KG1 (cell line): ENCODE measurements around the gene TNFRSF18.

ENCODE experiments used
- DNase-seq: peaks from one replicate; lab custom pipeline; 2025; lab: John Stamatoyannopoulos, UW

TNFRSF18 gene

DNA sequence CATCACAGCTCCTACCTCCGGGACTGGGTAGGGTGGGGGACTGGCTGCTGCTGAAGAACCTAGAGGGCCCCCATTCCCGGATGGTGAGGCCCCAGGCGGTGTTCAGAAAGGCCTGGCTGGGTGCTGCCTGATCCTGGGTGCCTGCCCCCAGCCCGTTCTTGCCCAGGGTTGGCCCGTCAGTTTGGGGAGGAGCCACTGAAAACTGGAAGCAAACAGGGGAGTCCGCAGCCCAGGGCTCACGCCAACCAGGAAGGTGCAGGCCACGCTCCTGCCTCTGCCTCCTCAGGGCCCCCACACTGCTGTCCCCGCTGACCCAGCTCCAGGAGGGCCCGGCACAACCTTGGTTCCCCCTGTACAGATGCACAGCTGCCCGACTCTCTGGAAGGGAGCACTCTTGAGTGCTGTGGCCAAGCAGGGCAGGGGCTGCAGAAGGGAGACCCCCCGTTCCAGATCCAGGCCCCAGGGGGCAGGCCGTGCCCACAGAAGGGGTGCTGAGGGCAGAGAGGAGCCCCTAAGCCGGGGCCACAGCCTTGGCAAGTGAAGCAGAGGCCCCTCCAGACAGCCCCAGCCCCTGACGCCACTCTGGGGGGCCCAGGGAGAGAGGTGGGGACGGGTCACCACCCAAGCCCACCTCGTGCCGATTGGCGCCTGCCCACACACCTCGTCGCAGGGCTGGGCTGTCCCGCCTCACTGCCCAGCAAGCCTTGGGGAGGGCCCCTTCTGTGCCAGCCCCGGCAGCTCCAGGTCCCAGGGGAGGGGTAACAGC lies 34.6 kb upstream of the TNFRSF18 start:
- no peak for DNase-seq

DNA sequence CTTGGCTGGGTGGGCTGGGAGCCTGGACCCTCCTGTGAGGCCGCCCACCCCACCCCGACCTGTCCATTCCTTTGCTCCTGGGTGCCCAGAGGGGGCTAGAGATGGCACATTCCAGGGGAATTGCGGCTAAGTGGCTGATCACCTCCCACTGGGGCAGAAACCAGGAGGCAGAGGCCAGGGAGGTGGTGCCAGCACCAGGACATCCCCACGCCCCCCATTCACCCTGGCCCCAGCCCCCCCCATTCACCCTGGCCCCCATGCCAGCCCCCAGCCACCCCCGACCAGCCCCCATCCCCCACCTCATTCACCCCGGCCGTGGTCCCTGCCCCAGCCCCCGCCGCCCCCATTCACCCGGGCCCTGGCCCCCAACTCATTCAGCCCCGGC lies 33.9 kb upstream of the TNFRSF18 start:
- no peak for DNase-seq

GRCh38 chr1:1239614-1240347 lies 33.4 kb upstream of the TNFRSF18 start:
- no peak for DNase-seq

GRCh38 chr1:1239227-1239613 lies 32.8 kb upstream of the TNFRSF18 start:
- no peak for DNase-seq

DNA sequence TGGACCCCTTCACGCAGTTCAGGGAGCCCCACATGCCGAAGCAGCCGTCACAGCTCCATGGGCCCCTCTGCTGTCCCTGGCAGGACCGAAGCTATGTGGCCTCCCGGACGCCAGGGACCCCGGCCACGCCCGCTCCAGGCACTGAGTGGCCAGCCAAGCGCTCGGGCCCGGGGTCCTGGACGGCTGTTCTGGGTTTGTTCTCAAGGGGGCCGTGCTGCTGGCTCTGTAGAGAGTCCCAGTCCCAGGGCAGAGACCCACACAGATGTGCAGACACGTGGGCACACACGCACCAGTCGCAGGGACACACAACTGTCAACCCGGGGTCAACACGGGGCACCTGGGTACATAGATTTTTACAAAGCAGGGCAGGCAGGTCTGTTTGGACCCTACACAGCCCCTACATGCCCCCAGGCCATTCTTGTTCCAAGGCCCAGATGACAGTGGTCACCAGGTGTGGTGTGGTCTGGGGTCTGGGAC lies 32.3 kb upstream of the TNFRSF18 start:
- no peak for DNase-seq

GRCh38 chr1:1237874-1238701 lies 31.7 kb upstream of the TNFRSF18 start:
- DNase-seq = no peak

DNA sequence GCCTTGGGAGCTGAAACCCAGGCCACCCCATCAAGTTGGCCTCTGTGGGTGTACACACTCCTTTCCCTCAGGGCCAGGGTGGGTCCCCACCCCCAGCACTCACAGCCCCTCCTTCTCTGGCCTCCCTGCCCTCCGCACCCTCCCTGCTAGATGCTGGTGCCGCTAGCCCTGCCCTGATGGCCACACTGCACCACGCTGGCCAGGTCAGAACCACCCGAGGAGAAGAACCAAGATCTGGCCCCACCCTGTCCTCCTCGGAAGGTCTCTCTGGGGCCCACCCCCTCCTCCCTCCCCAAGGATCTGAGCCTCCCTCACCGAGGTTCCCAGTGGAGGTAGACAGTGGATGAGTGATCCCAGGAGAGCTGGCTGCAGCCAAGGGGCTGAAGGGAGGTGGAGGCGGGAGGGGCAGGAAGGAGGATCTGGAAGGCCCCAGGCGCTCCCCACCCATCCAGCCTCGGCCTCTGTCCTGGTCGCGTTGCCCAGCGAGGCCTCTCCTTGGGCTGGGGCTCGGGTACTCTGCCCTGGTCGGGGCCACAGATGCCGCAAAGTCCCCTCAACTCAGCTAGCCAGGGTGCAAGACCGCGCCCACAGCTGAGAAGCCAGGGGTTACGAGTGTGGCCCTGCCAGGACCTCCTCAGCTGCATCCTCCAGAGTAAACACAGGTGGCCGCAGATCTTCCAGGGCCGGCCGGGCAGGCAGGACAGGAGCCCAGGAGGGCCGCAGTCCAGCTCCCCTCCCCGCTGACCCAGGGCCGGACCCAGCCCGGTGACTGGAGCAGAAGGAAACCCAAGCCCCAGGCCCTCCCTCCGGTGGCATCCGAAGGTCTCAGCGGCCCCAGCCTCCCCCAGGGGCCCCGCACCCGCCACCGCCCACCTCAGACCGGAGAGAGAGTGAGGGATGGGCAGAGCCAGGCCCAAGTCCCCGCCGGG lies 30.8 kb upstream of the TNFRSF18 start:
- no peak for DNase-seq

- DNase-seq = no peak
Measured at GRCh38 chr1:1236176-1236763, 29.9 kb upstream of the TNFRSF18 start.

DNA sequence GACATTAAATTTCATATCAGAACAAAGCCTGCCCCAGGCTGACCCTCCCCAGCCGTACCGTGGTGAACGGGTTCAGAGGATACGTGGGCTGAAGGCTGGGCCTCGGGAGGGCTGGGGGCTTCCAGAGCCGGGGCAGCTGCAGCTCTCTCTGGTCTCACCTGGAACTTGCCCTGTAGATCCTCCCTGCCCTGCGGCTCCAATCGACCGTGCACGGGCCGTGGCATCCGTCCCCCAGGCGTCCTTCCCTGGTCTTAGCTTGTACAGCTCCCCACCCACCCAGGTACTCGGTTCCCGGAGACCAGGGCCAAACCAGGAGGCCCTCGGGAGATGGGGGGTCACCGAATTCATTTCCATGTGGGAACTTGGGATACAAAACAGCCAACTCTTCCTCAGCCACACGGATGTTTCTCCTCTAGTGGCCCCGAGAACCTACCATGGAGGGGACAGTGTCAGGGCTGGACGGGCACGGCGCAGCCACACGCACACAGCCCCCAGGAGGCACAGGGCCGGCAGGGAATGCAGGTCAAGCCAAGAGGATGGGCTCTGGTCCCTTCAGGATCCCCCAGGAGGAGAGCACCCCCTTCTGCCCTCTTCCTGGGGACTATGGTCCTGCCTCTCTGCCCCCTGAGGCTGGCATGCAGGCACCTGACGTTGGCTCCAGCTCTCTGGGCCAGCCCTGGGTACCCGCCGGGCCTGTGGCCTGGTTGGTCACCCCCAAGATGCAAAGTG lies 28.8 kb upstream of the TNFRSF18 start:
- DNase-seq = no peak

DNA sequence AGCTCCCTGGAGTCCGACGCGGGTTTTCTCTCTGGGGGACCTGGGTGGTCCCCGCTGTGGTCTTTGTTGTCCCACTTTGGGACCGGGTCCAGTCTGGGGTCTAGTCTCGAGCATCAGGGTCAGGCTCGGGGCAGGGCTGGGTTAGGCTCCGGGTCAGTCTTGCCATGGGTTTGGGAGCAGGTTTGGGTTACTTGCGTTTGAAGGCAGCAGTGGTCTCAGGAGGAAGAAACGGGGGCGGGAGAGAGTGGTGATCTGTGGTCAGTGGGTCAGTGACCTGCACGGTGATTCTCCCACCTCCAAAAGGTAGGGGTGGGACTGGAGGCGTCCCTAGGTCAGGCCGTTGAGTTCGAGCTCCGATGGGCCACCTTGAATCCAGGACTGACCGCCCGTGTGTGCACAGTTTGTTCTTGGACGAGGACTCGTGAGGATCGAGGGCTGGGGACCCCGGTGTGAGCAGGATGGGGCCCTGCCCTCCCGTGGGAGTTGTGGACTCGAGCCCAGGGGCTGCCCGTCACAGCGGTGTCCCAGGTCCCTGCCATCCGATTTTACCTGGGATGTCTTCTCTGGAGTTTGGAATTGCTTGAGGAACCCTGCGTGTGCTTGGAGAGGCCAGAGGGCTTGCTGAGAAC lies 27.9 kb upstream of the TNFRSF18 start:
- no peak for DNase-seq

DNA sequence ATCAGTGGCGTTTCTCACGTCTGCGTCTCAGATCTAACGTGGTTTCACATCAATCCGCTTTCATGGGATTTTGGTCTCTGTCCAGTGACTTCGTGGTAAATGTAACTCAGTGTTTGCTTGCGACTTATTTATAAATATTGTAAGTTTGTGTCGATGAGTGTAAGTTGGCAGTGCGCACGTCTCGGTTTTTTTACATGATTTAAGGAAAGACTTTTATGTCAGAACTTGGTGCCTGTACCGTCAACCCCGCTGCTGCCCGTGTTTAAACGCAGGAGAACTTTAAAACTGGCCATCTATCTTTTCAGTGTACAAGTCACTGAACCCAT lies 27.1 kb upstream of the TNFRSF18 start:
- no peak for DNase-seq

GRCh38 chr1:1232796-1233566 lies 26.6 kb upstream of the TNFRSF18 start:
- no peak for DNase-seq

GRCh38 chr1:1232208-1232795 lies 25.9 kb upstream of the TNFRSF18 start, which contains the start of gene B3GALT6:
Gene B3GALT6 (plus strand): TSS chr1:1232237. CDS start chr1:1232279, 42 bp downstream.
- DNase-seq = no peak

GRCh38 chr1:1231400-1232207 lies 25.2 kb upstream of the TNFRSF18 start, which contains the start of gene SDF4:
Gene SDF4 (minus strand): TSS chr1:1232001. CDS start chr1:1228772, 3,229 bp downstream.
- peak; percentile 80 for DNase-seq

DNA sequence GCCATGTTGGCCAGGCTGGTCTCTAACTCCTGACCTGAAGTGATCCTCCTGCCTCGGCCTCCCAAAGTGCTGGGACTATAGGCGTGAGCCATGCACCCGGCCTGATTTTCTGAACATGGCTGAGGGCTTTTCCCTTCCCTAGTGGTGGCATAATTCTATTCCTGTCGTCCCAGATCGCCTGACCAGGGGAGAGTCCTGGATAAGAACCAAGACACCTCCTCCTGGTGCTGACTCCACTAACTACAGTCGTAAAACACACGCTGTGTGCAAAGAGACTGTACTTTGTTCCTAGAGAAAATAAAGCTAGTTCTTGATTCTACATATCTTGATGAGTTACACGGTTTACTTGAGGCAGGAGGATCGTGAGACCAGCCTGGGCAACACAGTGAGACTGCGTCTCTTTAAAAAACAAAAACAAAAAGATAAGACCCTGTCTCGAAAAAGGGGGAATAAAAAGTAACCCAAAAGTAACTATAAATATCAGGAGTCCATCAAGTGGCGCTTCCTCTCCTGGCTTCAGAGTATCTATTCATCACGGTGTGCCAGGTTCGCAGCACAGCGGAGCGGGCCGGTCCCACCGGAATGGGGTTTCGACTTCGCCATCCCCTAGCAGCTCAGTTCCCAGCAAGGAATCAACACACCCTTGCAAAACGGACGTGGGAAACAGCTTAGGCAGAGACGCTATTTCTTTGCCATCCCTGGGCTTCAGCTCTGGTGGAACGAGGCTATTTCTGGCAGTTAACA lies 24.4 kb upstream of the TNFRSF18 start:
- no peak for DNase-seq

DNA sequence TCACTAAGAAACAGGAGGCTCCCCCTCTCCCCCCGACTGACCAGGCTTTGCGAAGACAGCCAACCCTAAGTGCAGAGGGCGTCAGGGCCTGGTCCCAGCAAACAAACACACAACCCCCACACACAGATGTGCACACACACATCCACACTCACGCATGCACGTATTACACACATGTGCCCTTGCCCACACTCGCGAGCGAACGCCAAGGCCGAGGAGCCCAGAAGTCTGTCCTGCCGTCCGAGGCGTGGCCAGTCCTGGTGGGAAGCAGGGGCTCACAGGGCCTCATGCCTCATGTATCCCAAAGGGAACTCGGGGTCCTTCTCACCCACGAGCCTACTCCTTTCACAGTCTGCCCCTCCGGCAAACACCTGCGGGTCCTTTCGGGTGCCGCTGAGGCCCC lies 23.4 kb upstream of the TNFRSF18 start:
- no peak for DNase-seq
